ENCODE measurements around the gene LSM7.

DNA sequence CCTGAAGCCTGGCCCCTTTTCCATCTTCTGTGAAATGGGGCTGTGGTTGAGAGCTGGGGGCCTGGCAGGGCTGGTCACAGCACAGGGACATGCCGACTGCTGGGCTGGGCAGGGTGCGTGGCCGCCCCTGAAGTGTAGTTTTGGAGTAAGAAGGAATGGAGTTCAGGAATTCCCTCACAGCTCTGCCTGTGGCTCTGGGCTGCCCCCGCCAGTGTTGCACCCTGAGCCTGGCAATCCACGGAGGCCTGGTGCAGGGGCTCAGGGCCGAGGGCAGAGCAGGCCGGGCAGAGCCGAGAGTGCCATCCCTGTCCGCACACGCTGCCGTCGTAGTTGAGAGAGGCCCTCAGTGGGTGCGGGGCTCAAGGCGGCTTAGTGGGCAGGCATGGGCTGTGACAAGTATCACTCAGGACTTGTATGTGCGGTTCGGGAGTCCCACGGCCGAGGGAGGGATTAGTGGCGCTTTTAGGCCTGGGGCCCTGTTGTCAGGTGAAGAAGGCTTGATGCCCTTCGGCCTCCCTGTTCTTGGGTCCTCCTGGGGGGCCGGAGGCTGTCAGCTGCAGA is 9.7 kb upstream of the LSM7 start:
- TF ChIP-seq, protein P1, sequence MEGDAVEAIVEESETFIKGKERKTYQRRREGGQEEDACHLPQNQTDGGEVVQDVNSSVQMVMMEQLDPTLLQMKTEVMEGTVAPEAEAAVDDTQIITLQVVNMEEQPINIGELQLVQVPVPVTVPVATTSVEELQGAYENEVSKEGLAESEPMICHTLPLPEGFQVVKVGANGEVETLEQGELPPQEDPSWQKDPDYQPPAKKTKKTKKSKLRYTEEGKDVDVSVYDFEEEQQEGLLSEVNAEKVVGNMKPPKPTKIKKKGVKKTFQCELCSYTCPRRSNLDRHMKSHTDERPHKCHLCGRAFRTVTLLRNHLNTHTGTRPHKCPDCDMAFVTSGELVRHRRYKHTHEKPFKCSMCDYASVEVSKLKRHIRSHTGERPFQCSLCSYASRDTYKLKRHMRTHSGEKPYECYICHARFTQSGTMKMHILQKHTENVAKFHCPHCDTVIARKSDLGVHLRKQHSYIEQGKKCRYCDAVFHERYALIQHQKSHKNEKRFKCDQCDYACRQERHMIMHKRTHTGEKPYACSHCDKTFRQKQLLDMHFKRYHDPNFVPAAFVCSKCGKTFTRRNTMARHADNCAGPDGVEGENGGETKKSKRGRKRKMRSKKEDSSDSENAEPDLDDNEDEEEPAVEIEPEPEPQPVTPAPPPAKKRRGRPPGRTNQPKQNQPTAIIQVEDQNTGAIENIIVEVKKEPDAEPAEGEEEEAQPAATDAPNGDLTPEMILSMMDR (IDR thresholded peaks at IDR 0.05): no peak
- no peak for TF ChIP-seq POLR2A (IDR thresholded peaks at IDR 0.05)

All from lower leg skin (tissue), 3 donors.